KG1 (cell line): ENCODE results near the gene SND1.

Experiments
- DNase-seq: peaks from one replicate; lab custom pipeline; 2025; lab: John Stamatoyannopoulos, UW

Gene SND1

GRCh38 chr7:127689194-127689772, 37.3 kb downstream of the SND1 start:
- DNase-seq = no peak

- DNase-seq = no peak
These were observed 38.3 kb downstream of the SND1 start for GRCh38 chr7:127690337-127690736.

DNA sequence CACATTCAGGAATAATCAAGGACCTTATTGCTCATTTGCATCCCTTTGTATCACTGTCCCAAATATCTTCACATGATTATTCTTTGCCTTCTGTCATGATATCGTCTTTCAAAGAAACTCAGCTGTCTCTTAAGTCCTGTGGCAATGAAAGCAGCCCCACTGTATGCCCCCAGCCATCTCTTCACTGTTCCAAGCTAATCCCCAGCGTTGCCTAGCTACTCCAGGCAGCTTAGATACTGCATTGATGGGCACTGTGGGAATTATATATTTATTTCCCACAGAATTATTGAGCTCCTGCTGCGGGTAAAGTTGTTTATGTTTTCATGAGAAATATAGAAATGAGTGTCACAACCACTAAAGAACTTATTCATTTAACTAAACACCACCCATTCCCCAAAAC, 38.8 kb downstream of the SND1 start:
- no peak for DNase-seq

GRCh38 chr7:127692200-127692599, 40.2 kb downstream of the SND1 start:
- no peak for DNase-seq

GRCh38 chr7:127699853-127700252, 47.9 kb downstream of the SND1 start:
- DNase-seq = no peak

DNA sequence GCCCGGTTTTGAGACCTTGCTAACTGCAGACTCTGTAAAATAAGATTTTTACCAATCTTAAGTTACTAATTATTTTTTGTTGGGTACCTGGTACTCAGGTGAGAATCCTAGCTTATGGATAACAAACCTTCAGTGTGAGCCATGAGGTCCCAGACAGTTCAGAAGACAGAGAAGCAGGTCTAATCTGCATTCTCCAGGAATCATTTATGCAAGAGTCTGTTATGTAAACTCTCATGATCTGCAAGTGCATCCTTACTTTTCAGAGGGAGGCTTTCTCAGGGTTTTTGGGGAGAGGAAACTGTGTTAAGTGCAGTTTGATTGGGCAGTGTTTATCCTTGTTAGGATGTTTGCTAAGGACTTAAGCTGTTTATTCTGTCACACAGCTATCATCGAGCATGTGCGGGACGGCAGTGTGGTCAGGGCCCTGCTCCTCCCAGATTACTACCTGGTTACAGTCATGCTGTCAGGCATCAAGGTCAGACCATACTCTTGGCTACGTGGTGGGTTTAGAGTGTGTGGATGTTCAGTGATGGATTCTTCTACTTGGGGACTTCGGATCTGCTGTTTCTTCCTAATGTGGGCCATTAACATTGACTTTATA, 50.2 kb downstream of the SND1 start:
- no peak for DNase-seq

GRCh38 chr7:127702938-127703337, 50.9 kb downstream of the SND1 start:
- DNase-seq = no peak

- DNase-seq = no peak
These were observed 52.2 kb downstream of the SND1 start for GRCh38 chr7:127704211-127704610.

DNA sequence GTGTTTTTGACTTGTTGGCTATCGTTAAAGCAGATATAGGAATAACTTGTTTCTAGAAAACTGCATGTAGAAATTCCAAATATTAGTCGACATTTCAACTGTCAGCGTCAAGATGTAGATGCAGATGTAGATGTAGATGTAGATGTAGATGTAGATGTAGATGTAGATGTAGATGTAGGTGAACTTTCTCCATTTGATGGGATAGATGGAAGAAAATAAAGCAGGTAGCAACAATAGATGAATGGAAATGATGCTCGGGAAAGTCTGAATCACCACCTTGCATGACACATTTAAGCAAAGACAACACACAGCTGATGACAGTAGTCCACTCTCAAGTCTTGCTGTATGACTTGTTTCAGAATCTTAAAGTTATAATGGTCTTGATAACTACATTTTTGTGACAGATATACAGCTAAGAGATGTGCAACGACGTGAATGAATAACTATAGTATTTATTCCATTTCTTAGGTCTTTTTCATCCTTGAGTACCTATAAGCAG, 53.5 kb downstream of the SND1 start:
- no peak for DNase-seq

- DNase-seq = no peak
These were observed 54.8 kb downstream of the SND1 start for GRCh38 chr7:127706766-127707165.

DNA sequence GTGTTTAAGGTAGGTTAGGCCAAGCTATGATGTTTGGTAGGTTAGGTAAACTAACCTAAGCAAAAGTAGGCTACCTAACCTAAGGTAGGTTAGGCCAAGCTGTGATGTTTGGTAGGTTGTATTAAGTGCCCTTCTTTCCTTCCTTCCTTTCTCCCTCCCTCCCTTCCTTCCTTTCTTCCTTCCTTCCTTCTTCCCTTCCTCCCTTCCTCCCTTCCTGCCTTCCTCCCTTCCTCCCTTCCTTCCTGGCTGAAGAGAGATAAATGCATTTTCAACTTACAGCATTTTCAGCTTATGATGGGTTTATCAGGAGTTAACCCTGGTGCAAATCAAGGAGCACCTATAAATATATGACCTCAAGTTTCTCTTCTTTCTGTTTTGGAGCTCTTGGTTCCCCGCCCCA, 56.2 kb downstream of the SND1 start:
- no peak for DNase-seq

DNA sequence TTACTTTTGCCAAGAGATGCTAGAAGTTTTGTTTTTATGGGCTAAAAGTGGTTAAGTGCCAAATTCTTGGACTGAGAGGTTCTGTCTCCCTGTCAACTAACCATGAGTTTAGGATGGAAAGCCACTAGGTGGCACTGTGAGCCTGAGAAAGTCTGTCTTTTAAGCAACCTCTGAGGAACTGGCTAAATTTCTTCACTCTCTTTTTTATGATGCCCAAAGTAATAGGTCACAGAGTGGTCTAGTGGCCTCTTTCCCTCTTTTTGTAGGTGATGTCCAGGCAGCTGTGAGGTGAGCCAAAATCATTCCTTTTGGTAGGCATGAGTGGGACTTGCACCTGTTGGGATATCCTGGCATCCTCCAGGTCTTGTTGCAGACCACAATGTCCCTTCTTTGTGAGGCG, 56.8 kb downstream of the SND1 start:
- DNase-seq = no peak

GRCh38 chr7:127710635-127711034, 58.6 kb downstream of the SND1 start:
- no peak for DNase-seq

GRCh38 chr7:127711872-127712271, 59.9 kb downstream of the SND1 start:
- DNase-seq = no peak

DNA sequence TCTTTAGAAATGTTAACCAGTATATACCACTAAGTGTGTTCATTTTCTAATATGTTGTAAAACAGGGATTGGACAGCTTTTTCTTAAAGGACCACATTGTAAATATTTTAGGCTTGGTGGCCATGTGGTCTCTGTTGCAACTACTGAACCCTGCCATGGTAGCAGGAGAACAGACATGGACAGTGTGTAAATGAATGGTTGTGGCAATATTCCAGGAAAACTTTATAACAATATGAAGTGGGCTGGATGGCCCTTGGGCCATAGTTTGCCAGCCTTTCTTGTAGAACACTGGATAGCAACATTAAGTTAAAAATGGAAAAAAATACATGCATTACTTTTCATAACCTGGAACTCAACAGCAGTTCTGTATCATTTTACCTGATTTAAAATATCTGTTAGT, 61.0 kb downstream of the SND1 start:
- no peak for DNase-seq

- no peak for DNase-seq
These were observed 61.8 kb downstream of the SND1 start for GRCh38 chr7:127713758-127714157.

DNA sequence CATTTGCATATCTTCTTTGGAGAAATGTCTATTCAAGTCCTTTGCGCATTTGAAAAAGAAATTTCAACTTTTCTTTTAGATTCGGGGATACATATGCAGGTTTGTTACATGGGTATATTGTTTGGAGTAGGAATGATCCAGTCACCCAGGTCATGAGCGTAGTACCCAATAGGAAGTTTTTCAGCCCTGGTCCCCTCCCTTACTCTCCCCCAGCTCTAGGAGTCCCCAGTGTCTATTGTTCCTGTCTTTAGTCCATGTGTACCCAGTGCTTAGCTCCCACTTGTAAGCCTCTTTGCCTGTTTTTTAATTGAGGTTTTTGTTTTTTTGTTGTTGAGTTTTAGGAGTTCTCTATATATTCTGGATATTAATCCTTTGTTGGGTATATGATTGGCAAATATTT, 63.3 kb downstream of the SND1 start:
- no peak for DNase-seq

GRCh38 chr7:127715901-127716300, 63.9 kb downstream of the SND1 start:
- no peak for DNase-seq

DNA sequence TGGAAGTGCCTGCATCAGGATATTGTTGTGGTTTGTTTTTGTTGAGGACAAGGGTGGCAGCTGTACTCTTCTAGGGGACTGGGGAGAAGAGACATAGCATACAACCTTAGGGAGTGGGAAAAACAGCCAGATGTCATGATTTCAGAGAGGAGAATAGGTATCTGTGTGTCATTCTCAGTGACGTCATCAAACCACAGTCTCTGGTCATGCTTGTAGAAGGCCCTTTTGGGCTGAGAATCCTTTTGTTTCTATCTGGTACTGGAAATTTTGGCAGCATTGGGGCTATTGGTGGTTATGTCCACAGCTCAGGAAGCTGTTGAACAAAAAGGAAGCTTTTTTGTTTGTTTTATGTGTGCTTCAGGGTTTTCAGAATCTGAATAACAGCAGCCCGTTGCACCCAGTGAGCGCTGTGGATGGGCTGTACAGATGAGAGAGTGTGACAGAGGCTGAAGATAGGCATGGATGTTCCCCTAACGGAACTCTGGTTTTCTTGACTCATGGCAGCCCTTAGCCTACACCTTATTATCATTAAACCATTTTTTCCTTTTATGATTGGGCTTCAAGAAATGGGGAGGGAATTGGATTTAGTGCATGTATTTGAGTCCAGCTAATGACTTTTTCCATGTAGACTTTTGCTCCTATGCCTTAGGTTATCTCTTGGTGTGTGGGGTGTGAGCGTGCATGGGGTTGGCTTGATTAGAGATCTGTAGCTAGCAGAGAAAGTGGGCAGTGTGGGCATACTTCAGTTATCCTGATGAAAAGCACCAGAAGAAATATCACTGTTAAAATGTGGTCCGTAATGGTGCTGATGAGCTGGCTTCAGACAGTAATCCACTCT, 65.7 kb downstream of the SND1 start:
- DNase-seq = no peak

DNA sequence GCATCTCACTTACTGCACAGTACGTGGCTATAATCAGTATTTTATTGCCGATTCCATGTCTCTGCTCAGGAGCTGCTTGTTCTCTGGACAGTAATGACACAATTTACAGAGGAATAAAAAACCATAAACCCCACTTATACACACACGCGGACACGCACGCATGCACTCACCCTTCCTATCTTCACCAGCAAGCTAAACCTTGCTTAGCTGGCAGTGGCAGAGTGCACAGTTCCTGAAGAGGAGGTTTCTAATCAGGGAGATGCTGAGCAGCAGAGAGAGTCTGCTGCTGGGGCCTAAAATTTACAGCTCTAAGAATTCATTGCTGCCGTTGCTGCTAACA, 66.3 kb downstream of the SND1 start:
- no peak for DNase-seq

GRCh38 chr7:127726476-127726875, 74.5 kb downstream of the SND1 start:
- DNase-seq = no peak

DNA sequence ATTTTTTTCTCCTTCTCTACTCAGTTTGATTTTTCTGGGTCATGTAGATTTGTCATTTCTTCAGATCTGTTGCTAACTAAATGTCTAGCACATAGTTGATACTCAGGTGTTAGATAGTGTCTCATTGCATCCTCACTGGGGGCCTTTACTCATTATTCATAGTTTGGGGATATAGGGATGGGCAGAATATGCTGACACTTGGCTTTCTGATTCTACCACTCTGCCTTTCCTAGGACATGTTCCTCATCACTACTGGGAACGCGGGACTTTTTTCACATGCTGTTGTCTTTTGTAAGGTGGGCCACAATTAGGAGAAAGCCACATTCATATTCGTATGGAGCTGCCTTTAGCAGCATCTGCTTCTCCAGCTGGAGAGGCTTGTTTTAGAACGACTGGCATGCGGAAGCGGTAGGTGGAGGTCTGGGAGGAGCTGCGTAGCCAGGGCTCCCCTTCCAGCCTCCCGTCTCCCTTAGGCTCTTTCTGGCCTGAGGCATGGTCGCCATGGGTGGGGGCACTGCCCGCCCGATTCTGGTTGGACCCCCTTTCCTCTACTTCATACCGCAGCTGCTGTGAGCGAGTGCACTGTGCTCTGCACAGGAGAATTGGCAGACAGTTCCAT, 78.8 kb downstream of the SND1 start:
- DNase-seq = no peak
